HEK293T (cell line): ENCODE measurements around the gene CD101.

Experiments
- ARNT ChIP-seq: fragments of 450-650 bp; IDR thresholded peaks from 2 replicates; pipeline ENCODE4 v1.6.1; 2017; ENCODE audit warnings: mild to moderate bottlenecking
- BHLHE40 ChIP-seq: fragments of 450-650 bp; IDR thresholded peaks from 2 replicates; pipeline ENCODE4 v1.6.1; 2016; ENCODE audit warnings: mild to moderate bottlenecking, moderate library complexity, borderline replicate concordance
- CTBP1 ChIP-seq: fragments of 450-650 bp; IDR thresholded peaks from 2 replicates; pipeline ENCODE4 v1.6.1; 2016; ENCODE audit warnings: borderline replicate concordance
- ELF4 ChIP-seq: fragments of 450-650 bp; IDR thresholded peaks from 2 replicates; pipeline ENCODE4 v1.6.1; 2017; ENCODE audit warnings: antibody characterized with exemption
- FOXA1 ChIP-seq: fragments of 450-650 bp; IDR thresholded peaks from 2 replicates; pipeline ENCODE4 v1.6.1; 2016; ENCODE audit warnings: mild to moderate bottlenecking
- FOXK2 ChIP-seq: fragments of 450-650 bp; IDR thresholded peaks from 2 replicates; pipeline ENCODE4 v1.6.1; 2016; ENCODE audit warnings: mild to moderate bottlenecking
- FOXM1 ChIP-seq: fragments of 450-650 bp; IDR thresholded peaks from 2 replicates; pipeline ENCODE4 v1.6.1; 2017; ENCODE audit warnings: mild to moderate bottlenecking, borderline replicate concordance
- HDGF ChIP-seq: fragments of 450-650 bp; IDR thresholded peaks from 2 replicates; pipeline ENCODE4 v1.6.1; 2017; ENCODE audit warnings: antibody characterized with exemption, borderline replicate concordance
- LEF1 ChIP-seq: fragments of 450-650 bp; IDR thresholded peaks from 2 replicates; pipeline ENCODE4 v1.6.1; 2017; ENCODE audit warnings: mild to moderate bottlenecking, borderline replicate concordance
- NFRKB ChIP-seq: fragments of 450-650 bp; IDR thresholded peaks from 2 replicates; pipeline ENCODE4 v1.6.1; 2016; ENCODE audit warnings: mild to moderate bottlenecking, moderate library complexity
- SP1 ChIP-seq: fragments of 450-650 bp; IDR thresholded peaks from 2 replicates; pipeline ENCODE4 v1.6.1; 2017
- SUZ12 ChIP-seq: fragments of 450-650 bp; IDR thresholded peaks from 2 replicates; pipeline ENCODE4 v1.6.1; 2016; ENCODE audit warnings: mild to moderate bottlenecking
- ZNF384 ChIP-seq: fragments of 450-650 bp; IDR thresholded peaks from 2 replicates; pipeline ENCODE4 v1.6.1; 2016
- TF ChIP-seq, protein P1 (sequence below): fragments of 450-650 bp; IDR thresholded peaks from 2 replicates; pipeline ENCODE4 v1.6.1; 2016

DNA sequence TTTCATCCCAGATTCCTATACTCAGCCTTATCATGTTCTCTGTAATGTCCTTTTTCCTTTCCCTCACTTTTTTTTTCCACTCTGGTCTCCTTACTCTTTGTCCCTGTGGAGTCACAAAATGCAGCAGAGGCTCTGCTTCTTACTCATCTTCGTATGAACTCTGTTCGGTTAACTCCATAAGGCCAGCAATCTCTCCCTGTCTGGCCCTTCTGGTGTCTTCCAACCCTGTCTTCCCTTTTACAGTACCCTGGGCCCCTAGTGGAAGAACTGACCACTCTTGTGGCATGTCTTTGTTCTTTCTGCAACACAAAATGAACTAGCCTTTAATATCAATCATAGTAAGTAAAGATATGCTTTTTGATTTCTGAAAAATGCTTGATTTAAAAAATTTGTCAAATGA lies 7.1 kb downstream of the CD101 start:
- TF ChIP-seq SP1 (no peak), FOXM1 (no peak), ELF4 (no peak), FOXA1 (no peak), ZNF384 (no peak), ARNT (no peak), BHLHE40 (no peak), SUZ12 (no peak), LEF1 (no peak), HDGF (no peak), CTBP1 (no peak), NFRKB (no peak), FOXK2 (no peak)
- TF ChIP-seq, protein P1, sequence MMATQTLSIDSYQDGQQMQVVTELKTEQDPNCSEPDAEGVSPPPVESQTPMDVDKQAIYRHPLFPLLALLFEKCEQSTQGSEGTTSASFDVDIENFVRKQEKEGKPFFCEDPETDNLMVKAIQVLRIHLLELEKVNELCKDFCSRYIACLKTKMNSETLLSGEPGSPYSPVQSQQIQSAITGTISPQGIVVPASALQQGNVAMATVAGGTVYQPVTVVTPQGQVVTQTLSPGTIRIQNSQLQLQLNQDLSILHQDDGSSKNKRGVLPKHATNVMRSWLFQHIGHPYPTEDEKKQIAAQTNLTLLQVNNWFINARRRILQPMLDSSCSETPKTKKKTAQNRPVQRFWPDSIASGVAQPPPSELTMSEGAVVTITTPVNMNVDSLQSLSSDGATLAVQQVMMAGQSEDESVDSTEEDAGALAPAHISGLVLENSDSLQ: no peak
